NCI-H1417 treated with DMSO at 0.1 percent for 48 hours (cell line): ENCODE measurements around the gene UBE3B.

Experiments
- DNase-seq: peaks from one replicate; lab custom pipeline; 2025; lab: John Stamatoyannopoulos, UW

Gene UBE3B

DNA sequence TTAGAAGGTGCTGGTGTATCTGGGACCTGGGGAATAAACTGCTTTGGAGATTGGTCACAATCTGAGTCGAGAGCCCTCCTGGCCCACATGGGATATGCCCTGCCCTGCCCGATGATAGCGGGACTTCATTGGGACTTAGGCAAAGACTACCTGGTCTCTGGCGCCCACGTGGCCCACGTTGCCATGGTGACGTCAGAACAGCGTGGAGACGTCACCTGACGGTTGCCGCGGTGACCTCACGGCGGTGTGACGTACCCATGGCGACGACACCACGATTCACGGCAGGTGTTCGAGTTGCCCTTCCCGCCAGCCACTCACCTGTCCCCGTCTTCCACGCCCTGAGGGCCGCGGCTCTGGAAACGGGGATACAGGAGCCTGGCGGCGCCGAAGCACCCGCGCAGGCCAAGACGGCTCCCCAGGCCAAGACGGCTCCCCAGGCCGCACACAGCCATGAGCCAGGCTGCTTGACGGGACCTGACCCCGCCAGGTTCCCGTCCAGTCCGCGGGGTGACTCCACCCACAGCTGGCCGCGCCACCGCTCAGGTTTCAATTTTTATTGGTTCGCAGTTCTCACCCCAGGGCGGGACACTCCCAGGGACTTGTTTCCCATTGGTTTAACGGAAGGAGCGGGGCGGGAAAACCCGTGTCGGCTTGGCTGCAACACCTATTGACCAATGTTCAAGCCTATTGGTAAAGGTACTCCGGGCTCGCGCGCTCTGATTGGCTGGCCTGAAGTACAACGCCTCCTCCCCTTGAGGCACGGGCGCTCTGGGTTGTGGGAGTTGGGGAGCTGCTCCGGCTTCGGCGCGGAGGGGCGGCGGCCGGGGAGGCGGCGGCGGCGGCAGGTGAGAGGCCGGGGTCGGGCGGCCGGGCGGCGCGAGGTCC lies 95.8 kb downstream of the UBE3B start, which contains the start of the genes MMAB and MVK:
Gene MMAB (minus strand): TSS at position 476 of the 885 bp plus-strand sequence. CDS start 24 bp downstream, at position 452.
Gene MVK (plus strand): TSS at position 766 of the 885 bp plus-strand sequence. CDS start 1,029 bp downstream, outside the sequence.
- DNase-seq, result peak; percentile 99

DNA sequence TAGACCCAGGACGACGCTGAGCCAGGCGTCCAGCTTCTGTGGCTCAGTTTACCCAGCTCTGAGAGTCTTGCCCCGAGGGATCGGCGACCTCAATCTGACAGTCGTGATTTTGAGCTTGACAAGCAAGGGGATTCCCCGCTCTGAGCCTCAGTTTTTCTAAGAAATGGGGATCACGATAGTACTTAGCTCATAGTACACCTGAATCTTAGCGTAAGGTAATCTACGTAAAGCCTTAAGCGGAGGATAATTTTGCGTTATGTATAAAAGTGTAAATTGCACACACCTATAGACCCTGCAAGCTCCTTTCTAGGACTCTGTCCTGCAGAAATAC lies 96.4 kb downstream of the UBE3B start:
- DNase-seq, result no peak

DNA sequence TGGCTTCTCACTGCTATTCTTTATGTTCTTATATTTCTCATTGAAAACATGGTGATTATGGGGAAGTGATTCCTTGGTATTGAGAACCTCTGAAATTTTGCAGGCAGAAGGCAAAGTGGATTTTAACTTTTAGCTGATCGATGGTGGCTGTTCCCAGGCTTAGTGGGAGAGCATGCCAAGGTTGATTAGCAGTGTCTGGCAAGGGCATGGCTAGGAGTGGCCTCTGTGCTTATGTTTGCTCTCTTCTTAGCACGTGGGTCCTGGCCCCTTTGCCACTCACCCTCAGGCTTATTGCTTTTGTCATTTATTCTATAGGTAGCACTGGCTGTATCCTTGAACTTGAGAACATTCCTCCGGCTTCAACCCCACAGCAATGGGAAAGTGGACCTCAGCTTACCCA lies 98.2 kb downstream of the UBE3B start:
- DNase-seq, result no peak

DNA sequence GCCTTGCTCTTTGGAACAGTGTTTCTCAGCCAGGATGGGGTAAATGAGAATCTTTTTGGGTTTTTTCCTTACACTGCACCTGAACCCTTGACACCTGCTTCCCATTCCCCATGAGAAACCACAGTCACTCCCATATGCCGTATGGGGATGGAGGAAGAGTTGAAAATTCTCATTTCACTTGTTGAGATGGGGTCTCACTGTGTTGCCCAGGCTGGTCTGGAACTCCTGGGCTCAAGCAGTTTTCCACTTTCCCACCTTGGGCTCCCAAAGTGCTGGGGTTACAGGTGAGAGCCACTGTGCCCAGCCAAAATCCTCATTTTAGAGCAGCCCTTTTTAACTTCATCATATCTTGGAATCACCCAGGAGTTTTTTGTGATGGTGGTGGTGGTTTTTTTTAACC lies 99.9 kb downstream of the UBE3B start:
- DNase-seq, result no peak

DNA sequence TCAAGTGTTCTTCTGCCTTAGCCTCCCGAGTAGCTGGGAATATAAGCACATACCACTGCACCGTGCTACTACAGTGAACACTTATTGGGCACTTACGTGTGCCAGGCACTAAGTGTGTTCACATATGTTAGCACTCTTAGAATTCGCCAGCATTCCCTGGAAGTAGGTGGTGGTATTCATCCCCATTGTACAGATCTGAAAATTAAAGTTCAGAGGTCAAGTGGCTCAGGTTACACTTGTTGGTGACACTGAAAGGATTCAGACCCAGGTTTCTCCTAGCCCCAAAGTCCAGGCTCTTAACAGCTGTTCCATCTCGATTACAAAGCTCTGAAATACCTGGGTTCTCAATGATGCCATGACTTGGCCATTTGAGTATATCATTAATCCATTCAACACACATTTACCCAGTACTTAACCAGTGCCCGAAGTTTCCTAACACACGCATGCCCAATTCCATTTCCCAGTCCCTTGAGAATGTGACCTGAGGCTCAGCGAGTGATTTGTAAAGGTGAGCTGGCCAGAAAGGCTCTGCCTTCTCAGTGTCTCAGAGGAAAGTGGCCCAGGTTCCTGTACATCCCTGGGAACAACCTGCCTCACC lies 101.0 kb downstream of the UBE3B start:
- no peak for DNase-seq

DNA sequence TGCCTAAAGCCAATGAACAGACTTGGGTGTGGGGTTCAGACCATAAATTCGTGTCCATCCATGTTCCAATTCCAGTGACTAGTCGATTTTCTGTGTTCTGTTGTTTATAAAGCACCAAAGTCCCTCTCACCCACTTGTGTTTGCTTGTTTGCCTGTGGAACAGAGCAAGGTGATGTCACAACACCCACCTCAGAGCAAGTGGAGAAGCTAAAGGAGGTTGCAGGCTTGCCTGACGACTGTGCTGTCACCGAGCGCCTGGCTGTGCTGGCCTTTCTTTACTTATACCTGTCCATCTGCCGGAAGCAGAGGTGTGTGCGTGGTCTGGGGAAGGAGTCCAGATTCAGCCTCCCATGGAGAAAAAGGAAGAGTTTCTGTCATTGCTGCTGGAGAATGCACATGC lies 102.2 kb downstream of the UBE3B start:
- DNase-seq, result no peak

DNA sequence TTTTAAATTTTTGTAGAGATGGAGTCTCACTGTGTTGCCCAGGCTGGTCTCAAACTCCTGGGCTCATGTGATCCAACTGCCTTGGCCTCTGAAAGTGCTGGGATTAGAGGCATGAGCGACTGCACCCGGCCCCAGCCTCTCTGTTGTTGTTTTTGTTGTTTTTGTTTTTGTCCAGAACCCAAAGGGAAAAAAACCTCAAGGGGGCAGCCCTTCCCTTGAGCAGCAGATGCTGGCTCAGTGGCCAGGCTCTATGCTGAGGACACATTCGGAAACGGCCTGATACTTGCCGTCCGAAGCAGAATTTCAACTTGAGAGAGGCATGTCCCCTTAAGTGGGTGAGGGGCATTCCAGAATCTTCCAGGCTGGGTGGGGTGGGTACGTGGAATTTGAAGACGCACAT lies 102.8 kb downstream of the UBE3B start:
- no peak for DNase-seq

DNA sequence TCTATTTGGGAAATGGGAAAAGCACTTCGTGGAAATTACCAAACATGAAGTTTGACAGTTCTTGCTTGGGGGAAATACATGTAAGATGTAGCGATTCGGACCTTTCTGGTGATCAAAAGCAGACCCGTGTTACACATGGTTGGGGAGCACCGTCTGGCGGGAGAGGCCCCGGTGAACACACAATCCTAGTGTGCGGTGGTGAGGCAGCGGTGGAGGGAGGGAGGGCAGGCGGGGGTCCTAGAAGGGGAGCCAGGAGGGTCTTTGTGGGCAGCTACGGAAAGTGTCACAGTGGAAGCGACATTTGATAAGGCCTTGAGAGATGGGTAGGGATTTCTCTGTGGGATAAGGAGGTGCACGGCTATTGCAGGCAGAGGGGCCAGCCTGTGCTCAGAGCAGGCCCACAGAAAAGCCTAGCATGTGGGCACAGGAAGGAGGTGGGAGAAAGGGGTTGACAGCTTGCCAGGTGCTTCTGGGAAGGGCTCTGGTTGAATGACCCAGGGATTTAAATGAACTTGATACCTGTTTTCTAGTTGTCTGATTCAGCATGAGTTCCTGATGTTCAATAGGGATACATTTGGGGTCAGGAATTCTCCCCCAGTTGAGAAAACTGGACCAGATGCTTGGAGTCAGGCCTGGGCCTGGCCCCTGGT lies 103.4 kb downstream of the UBE3B start:
- no peak for DNase-seq

DNA sequence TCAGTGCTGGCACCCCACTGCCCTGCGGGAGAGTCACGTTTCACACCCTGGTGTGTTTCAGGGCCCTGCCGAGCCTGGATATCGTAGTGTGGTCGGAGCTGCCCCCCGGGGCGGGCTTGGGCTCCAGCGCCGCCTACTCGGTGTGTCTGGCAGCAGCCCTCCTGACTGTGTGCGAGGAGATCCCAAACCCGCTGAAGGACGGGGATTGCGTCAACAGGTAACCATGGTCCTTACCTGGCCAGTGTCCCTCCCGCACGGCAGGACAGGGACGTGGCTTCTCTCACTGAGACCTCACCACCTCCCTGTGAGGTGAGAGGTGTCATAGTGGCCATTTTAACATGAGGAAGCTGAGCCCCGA lies 103.9 kb downstream of the UBE3B start:
- no peak for DNase-seq

DNA sequence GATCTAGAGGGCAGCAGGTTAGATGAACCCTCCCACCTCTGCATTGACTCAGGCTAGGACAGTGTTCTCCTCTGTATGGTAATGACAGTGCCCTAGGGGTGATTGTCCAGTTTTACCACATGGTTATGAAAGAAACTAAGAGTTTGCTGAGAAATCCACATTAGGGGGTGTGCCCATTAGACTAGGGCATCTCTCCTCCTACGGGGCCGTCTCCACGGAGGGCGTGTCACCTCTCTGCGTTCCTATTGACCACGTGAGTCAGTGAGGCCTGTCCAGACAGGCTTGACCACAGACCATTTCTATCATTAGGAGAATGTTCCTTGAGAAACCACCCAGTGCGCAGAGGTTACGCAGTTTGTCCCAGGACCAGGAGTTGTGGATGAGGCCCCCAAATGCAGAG lies 104.4 kb downstream of the UBE3B start:
- DNase-seq, result no peak

DNA sequence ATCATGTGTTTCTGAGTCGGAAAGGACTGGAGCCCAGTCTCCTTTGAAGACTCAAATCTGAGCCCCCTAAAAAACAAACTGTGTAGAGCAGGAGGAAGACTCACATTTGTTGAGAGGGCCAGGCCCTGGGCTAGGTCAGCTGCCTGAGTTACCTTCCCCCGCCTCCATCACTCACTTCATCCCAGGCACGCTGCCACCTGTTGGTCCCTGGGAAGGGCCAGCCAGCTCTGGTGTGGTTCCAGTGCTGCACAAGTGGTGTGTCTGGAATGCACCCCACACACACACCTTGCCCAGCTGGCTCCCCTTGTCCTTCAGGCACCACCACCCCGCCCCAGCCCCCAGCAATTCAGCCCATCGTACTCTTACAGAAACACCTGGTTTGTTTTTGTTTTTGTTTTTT lies 105.2 kb downstream of the UBE3B start:
- no peak for DNase-seq

DNA sequence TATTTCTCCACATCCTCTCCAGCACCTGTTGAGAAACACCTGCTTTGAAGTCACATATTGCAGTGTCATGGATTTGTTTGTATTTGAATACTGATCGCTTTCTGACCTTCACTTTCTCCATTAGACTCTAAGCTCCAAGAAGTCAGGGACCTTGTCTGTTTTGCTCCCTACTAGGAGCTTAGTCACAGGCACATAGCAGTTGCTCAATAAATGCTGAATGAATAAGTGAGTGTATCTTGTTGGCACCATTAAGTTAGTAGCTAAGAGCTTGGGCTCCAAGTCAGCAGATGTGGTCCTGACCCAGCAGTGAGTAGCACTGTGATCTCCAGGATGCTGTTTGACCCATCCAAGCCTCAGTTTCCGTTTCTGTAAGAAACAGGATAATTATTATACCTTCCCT lies 106.3 kb downstream of the UBE3B start:
- no peak for DNase-seq
